ENCODE results near the gene GNRHR.
"Not testable (repeated sequence)": the region's sequence is repeated elsewhere in the genome, so short reads cannot be mapped to it uniquely, and the experiment has no call there.

GNRHR gene

GRCh38 chr4:67754288-67754687, at the start of gene GNRHR:
Gene GNRHR, minus strand, starts transcription at chr4:67754388. Its CDS starts 53 bp downstream, at chr4:67754335.
- DNase-seq (ENCODE audit: low spot score) = no peak

GRCh38 chr4:67796810-67797209, 42.6 kb upstream of the GNRHR start:
- no peak for DNase-seq (ENCODE audit: low spot score)

DNA sequence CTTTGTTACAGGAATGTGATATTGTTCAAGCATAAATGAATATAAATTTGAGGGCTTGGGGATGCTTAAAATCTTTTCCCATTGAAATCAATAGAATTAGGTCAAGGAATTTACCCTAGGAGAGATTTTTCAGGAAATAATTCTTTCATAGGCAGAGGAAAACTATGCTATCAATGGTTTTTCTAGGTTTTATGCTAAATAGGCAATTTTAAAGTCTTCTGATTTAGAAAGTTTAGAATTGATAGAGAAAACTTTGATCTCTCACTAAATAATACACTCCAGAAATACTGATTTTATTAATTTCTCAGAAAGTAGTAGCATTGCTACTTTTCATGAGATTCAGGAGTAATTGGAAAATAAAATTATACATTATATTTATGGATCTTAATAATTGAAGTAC, 36.5 kb upstream of the GNRHR start:
- no peak for DNase-seq (ENCODE audit: low spot score)

GRCh38 chr4:67787311-67787710, 33.1 kb upstream of the GNRHR start:
- DNase-seq (ENCODE audit: low spot score) = no peak

DNA sequence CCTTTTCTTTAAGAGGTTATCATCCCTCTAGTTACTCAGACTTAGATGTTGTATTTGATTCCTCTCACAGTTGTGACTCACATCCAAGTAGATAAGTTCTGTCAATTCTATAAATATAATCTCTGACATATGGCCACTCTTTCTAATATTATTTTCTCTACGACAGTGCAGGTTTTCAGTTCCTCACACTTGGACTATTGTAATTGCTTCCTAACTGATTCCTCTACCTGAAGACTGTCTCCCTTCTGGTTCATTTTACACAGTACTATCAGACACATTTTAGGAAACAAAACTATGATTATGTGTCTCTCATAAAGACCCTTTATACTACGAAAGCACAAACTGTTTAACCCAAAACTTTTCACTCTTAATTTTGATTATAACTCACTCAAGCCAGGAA, 31.3 kb upstream of the GNRHR start:
- DNase-seq (ENCODE audit: low spot score) = no peak

DNA sequence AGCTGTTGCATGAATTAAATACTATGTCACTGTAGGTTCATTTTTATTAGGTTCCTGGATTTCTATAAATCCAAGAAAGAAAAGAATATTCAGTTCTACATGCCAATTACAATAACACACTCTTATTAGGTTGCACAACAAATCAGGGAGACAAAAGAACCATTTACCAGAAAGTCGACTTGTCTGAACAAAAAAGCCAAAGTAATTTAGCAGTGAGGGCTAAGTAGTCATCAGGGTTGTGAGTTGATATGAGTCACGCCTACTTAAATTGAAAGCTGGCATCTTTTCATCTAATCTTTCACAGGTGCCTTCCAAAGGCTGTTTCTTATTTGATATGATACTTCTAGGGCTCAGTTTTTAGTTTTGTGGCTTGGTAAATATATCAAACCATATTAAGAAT, 25.4 kb upstream of the GNRHR start:
- no peak for DNase-seq (ENCODE audit: low spot score)

GRCh38 chr4:67776746-67777145, 22.6 kb upstream of the GNRHR start:
- peak; percentile 17 for DNase-seq (ENCODE audit: low spot score)

- no peak for DNase-seq (ENCODE audit: low spot score)
Measured at GRCh38 chr4:67770422-67770821, 16.2 kb upstream of the GNRHR start.

- DNase-seq (ENCODE audit: low spot score) = no peak
Measured at GRCh38 chr4:67765928-67766327, 11.7 kb upstream of the GNRHR start.

GRCh38 chr4:67765401-67765800, 11.2 kb upstream of the GNRHR start:
- DNase-seq (ENCODE audit: low spot score) = no peak

- DNase-seq (ENCODE audit: low spot score) = no peak
Measured at GRCh38 chr4:67764183-67764582, 10.0 kb upstream of the GNRHR start.

DNA sequence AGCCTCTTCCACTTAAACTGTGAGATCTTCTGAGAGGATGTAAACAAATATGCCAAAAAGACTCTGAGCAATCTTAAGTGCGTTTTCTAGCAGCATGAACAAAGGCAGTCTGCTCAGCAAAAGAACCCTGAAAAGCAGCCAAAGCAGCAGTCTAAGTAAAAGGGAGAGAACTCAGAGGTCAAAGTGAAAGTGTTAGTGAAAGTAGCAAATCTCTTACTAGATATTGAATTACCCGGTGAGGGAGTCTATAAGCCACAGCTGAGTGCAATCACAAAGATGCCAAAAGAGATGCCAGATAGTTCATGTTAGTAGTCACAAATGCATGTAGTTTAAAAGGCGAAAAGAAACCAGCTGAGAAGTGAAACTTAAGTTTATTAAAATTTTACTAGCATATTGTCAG, 7.9 kb upstream of the GNRHR start:
- no peak for DNase-seq (ENCODE audit: low spot score)

GRCh38 chr4:67756991-67757390, 2.8 kb upstream of the GNRHR start:
- not testable (repeated sequence) for DNase-seq (ENCODE audit: low spot score)

- no peak for DNase-seq (ENCODE audit: low spot score)
Measured at GRCh38 chr4:67755974-67756373, 1.8 kb upstream of the GNRHR start.

DNA sequence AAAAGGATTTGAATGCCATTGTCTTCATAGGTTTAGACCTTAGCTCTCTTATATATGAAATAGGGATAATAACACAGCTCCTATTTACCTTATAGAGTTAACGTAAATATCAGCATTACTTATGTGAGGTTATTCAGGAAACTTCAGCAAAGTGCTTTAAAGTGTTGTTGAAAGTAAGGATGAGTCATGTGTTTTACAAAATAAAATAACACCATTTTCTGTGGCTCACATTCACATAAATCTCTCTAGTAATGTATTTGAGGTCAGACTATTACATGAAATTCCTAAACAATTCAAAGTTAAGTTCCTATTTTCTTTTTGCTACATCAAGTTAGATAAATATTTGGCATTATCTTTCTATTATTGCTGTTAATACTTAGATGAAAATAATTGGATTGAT, 2.9 kb downstream of the GNRHR start:
- no peak for DNase-seq (ENCODE audit: low spot score)

GRCh38 chr4:67750691-67751090, 3.5 kb downstream of the GNRHR start:
- DNase-seq (ENCODE audit: low spot score) = no peak

GRCh38 chr4:67749286-67749685, 4.9 kb downstream of the GNRHR start:
- DNase-seq (ENCODE audit: low spot score) = no peak

- DNase-seq (ENCODE audit: low spot score) = peak; percentile 21
Measured at GRCh38 chr4:67746797-67747495, 7.2 kb downstream of the GNRHR start.

- DNase-seq (ENCODE audit: low spot score) = no peak
Measured at GRCh38 chr4:67744561-67745283, 9.5 kb downstream of the GNRHR start.

DNA sequence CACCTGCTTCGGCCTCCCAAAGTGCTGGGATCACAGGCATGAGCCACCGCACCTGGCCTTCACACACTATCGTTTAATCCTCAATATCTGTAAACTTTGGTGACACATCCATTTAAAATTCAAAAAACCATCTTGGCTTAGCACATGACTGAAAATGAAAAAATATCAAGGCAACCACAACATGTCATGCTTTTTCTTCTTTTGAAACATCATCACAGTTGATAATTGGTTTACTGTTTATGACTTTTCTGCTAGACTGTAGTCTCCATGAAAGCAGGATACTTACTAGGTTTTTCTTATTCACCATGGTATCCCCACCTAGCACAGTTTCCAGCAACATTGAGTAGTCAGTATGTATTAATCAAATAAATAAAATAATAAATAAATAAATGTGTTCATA, 11.0 kb downstream of the GNRHR start:
- DNase-seq (ENCODE audit: low spot score) = no peak

- no peak for DNase-seq (ENCODE audit: low spot score)
Measured at GRCh38 chr4:67736262-67736661, 17.9 kb downstream of the GNRHR start.

DNA sequence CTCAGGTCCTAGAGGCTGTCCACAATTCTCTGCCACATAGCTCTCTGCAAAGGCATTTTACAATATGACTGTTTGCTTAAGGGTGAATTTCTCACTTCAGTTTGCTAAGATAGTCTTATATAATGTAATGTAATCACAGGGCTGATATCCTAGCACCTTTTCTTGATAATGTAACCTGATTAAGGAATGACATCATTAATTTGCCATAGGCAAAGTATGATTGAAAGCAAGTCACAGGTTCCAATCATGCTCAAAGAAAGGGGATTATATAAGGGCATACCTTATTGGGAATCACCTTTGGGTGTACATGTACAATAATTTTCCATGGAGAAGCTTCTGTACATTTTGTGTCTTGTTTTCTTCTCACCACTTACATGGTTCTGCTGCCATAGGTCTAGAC, 18.9 kb downstream of the GNRHR start:
- no peak for DNase-seq (ENCODE audit: low spot score)

GRCh38 chr4:67730511-67730910, 23.7 kb downstream of the GNRHR start:
- DNase-seq (ENCODE audit: low spot score) = not testable (repeated sequence)
